ENCODE results near the gene RASGRF1. TPM values are rescaled to one million over a fixed set of nuclear protein-coding genes. Genes with fewer than 3 reads are reported as not detected.

The RASGRF1 gene
- total and polyA plus RNA-seq, 9 of the 15 experiments (the other 6 are each of a cell fraction or from before 2014, with no cell fraction given), result 0.03 to 0.58 (median 0.06) TPM; not detected in 1

- H3K27me3 ChIP-seq (ENCODE audit: control insufficient read depth in 2 of 2, insufficient read depth in 2 of 2, low read length in 2 of 2), result peaks cover 3 to 14% of the 10 kb centered on the region in 2 experiments; a peak in 2 of 5 replicates
- no peaks in the 10 kb centered on the region; a peak in 1 of 5 replicates for H3K4me1 ChIP-seq (replicated peaks in 1 of 2; ENCODE audit: control insufficient read depth in 2 of 2, insufficient read depth in 2 of 2, low read length in 2 of 2)
- no peak overlapping the region for H3K9ac ChIP-seq (ENCODE audit: insufficient read depth in 1 of 2, low read depth in 2 of 2, low read length in 2 of 2)
- peaks cover 5% of the 10 kb centered on the region; the same call in 1 of the 2 replicates for H4K20me1 ChIP-seq (replicated peaks; ENCODE audit: control insufficient read depth, insufficient read depth, low read length)
- H2AFZ ChIP-seq (ENCODE audit: low read depth, low read length), result no peak overlapping the region
- 0% methylated on average over 3 of the region's 4 CpGs for WGBS (ENCODE audit: insufficient coverage, low coverage, missing lambda C conversion rate)
- no peak for ATAC-seq
- H3K4me3 ChIP-seq, result no peak overlapping the region
- no peaks in the 10 kb centered on the region; the same call in 1 of the 2 replicates for H3K9me3 ChIP-seq (replicated peaks; ENCODE audit: control insufficient read depth, insufficient read depth, low read depth, low read length)
- in situ Hi-C loops (cut with MboI), result no loop called here
- no peaks in the 10 kb centered on the region for H3K79me2 ChIP-seq (ENCODE audit: control insufficient read depth, insufficient read depth, low read length)
- H3K36me3 ChIP-seq (ENCODE audit: control insufficient read depth, insufficient read depth, low read length), result no peaks in the 10 kb centered on the region
- H3K9me1 ChIP-seq (ENCODE audit: control insufficient read depth, insufficient read depth, low read length), result peaks cover 2% of the 10 kb centered on the region
- ChIA-PET CTCF (ENCODE audit: low intra/inter-chr PET ratio) (no interaction called here), POLR2A (interaction anchor here (0.8 to 1.5 kb wide), 2 partner anchors 9 to 12 kb away, joined by 3 read pairs; no protein-coding TSS in a partner anchor)
- BruUV-seq (replicated peaks), result no TSS peak
- DNase-seq (ENCODE audit: extremely low read depth in 1 of 4, low spot score in 3 of 4), result no peak
- intact Hi-C loops (cut with micrococcal nuclease), result no loop called here
- no peak overlapping the region for H3K27ac ChIP-seq (ENCODE audit: extremely low read depth, low read depth, low read length)
- FAIRE-seq, result no peak
- no peak overlapping the region for H3K4me2 ChIP-seq (ENCODE audit: insufficient read depth, low read length)
- no peak for TF ChIP-seq E2F3 (CRISPR knock-in tag; IDR thresholded peaks at IDR 0.05)
- TF ChIP-seq, protein P1, sequence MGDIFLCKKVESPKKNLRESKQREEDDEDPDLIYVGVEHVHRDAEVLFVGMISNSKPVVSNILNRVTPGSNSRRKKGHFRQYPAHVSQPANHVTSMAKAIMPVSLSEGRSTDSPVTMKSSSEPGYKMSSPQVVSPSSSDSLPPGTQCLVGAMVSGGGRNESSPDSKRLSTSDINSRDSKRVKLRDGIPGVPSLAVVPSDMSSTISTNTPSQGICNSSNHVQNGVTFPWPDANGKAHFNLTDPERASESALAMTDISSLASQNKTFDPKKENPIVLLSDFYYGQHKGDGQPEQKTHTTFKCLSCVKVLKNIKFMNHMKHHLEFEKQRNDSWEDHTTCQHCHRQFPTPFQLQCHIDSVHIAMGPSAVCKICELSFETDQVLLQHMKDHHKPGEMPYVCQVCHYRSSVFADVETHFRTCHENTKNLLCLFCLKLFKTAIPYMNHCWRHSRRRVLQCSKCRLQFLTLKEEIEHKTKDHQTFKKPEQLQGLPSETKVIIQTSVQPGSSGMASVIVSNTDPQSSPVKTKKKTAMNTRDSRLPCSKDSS (IDR thresholded peaks at IDR 0.05; ENCODE audit: low read depth, partially characterized antibody), result no peak
- TF ChIP-seq MAZ (CRISPR knock-in tag; conservative IDR thresholded peaks at IDR 0.05 in 1 of 2, IDR thresholded peaks at IDR 0.05 in 1 of 2), result no peak
- TF ChIP-seq CTCFL (IDR thresholded peaks at IDR 0.05; ENCODE audit: borderline replicate concordance, insufficient read depth, low read depth, low read length, poor library complexity, severe bottlenecking), result no peak
- no peak for TF ChIP-seq CAMTA2 (CRISPR knock-in tag; conservative IDR thresholded peaks at IDR 0.05)
- TF ChIP-seq, protein P2, sequence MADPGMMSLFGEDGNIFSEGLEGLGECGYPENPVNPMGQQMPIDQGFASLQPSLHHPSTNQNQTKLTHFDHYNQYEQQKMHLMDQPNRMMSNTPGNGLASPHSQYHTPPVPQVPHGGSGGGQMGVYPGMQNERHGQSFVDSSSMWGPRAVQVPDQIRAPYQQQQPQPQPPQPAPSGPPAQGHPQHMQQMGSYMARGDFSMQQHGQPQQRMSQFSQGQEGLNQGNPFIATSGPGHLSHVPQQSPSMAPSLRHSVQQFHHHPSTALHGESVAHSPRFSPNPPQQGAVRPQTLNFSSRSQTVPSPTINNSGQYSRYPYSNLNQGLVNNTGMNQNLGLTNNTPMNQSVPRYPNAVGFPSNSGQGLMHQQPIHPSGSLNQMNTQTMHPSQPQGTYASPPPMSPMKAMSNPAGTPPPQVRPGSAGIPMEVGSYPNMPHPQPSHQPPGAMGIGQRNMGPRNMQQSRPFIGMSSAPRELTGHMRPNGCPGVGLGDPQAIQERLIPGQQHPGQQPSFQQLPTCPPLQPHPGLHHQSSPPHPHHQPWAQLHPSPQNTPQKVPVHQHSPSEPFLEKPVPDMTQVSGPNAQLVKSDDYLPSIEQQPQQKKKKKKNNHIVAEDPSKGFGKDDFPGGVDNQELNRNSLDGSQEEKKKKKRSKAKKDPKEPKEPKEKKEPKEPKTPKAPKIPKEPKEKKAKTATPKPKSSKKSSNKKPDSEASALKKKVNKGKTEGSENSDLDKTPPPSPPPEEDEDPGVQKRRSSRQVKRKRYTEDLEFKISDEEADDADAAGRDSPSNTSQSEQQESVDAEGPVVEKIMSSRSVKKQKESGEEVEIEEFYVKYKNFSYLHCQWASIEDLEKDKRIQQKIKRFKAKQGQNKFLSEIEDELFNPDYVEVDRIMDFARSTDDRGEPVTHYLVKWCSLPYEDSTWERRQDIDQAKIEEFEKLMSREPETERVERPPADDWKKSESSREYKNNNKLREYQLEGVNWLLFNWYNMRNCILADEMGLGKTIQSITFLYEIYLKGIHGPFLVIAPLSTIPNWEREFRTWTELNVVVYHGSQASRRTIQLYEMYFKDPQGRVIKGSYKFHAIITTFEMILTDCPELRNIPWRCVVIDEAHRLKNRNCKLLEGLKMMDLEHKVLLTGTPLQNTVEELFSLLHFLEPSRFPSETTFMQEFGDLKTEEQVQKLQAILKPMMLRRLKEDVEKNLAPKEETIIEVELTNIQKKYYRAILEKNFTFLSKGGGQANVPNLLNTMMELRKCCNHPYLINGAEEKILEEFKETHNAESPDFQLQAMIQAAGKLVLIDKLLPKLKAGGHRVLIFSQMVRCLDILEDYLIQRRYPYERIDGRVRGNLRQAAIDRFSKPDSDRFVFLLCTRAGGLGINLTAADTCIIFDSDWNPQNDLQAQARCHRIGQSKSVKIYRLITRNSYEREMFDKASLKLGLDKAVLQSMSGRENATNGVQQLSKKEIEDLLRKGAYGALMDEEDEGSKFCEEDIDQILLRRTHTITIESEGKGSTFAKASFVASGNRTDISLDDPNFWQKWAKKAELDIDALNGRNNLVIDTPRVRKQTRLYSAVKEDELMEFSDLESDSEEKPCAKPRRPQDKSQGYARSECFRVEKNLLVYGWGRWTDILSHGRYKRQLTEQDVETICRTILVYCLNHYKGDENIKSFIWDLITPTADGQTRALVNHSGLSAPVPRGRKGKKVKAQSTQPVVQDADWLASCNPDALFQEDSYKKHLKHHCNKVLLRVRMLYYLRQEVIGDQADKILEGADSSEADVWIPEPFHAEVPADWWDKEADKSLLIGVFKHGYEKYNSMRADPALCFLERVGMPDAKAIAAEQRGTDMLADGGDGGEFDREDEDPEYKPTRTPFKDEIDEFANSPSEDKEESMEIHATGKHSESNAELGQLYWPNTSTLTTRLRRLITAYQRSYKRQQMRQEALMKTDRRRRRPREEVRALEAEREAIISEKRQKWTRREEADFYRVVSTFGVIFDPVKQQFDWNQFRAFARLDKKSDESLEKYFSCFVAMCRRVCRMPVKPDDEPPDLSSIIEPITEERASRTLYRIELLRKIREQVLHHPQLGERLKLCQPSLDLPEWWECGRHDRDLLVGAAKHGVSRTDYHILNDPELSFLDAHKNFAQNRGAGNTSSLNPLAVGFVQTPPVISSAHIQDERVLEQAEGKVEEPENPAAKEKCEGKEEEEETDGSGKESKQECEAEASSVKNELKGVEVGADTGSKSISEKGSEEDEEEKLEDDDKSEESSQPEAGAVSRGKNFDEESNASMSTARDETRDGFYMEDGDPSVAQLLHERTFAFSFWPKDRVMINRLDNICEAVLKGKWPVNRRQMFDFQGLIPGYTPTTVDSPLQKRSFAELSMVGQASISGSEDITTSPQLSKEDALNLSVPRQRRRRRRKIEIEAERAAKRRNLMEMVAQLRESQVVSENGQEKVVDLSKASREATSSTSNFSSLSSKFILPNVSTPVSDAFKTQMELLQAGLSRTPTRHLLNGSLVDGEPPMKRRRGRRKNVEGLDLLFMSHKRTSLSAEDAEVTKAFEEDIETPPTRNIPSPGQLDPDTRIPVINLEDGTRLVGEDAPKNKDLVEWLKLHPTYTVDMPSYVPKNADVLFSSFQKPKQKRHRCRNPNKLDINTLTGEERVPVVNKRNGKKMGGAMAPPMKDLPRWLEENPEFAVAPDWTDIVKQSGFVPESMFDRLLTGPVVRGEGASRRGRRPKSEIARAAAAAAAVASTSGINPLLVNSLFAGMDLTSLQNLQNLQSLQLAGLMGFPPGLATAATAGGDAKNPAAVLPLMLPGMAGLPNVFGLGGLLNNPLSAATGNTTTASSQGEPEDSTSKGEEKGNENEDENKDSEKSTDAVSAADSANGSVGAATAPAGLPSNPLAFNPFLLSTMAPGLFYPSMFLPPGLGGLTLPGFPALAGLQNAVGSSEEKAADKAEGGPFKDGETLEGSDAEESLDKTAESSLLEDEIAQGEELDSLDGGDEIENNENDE (IDR thresholded peaks at IDR 0.05; ENCODE audit: low read depth, low read length), result no peak
- no peak for TF ChIP-seq L3MBTL2 (IDR thresholded peaks at IDR 0.05)
These were observed 71.6 kb downstream of the RASGRF1 start for GRCh38 chr15:79018960-79019359.
